RWPE2 (cell line): ENCODE data around the gene OR2T1.

Experiments
- ATAC-seq: fragments of 200-7000 bp; cut with Tn5 transposase; 3 replicates; pipeline ENCODE4 v1.9.1; 2021; ENCODE audit warnings: low read depth
- DNase-seq: peaks from one replicate; pipeline ENCODE4 v3.0.0-alpha.2; 2020; ENCODE audit warnings: low spot score
- H3K27ac ChIP-seq: fragments of 450-650 bp; 2 replicates; pipeline ENCODE4 v1.5.1; 2017; ENCODE audit warnings: mild to moderate bottlenecking; ENCODE audit not compliant: poor library complexity, severe bottlenecking
- H3K27me3 ChIP-seq: fragments of 250-450 bp; sonication (Bioruptor Pico); 2 replicates; pipeline ENCODE4 v1.5.1; 2021; ENCODE audit warnings: mild to moderate bottlenecking, moderate library complexity; ENCODE audit not compliant: insufficient read depth, poor library complexity, severe bottlenecking
- H3K36me3 ChIP-seq: fragments of 250-450 bp; sonication (Bioruptor Pico); 2 replicates; pipeline ENCODE4 v1.5.1; 2020; ENCODE audit warnings: low read depth, mild to moderate bottlenecking, moderate library complexity
- H3K4me1 ChIP-seq: fragments of 250-450 bp; sonication (Bioruptor Pico); 2 replicates; pipeline ENCODE4 v1.5.1; 2021; ENCODE audit warnings: mild to moderate bottlenecking, moderate library complexity; ENCODE audit not compliant: insufficient read depth, poor library complexity, severe bottlenecking
- H3K4me3 ChIP-seq: fragments of 250-450 bp; sonication (Bioruptor Pico); 2 replicates; pipeline ENCODE4 v1.5.1; 2021; ENCODE audit warnings: mild to moderate bottlenecking, moderate library complexity; ENCODE audit not compliant: severe bottlenecking
- H3K9me3 ChIP-seq: fragments of 250-450 bp; sonication (Bioruptor Pico); 2 replicates; pipeline ENCODE4 v1.5.1; 2021; ENCODE audit warnings: mild to moderate bottlenecking, moderate library complexity; ENCODE audit not compliant: severe bottlenecking
- CTCF ChIP-seq: fragments of 450-650 bp; IDR thresholded peaks from one replicate; pipeline ENCODE4 v1.5.1; 2017; ENCODE audit warnings: mild to moderate bottlenecking, moderate library complexity; ENCODE audit not compliant: poor library complexity, severe bottlenecking

Gene OR2T1

GRCh38 chr1:248373761-248374160 lies 29.1 kb upstream of the OR2T1 start:
- Histone ChIP-seq H3K4me3 (no peak overlapping the region), H3K27ac (no peak overlapping the region), H3K4me1 (no peaks in the 10 kb centered on the region), H3K27me3 (no peaks in the 10 kb centered on the region), H3K36me3 (no peaks in the 10 kb centered on the region), H3K9me3 (no peaks in the 10 kb centered on the region)
- no peak for DNase-seq
- TF ChIP-seq CTCF: no peak
- ATAC-seq: no peak

GRCh38 chr1:248375446-248375845 lies 27.4 kb upstream of the OR2T1 start, which contains the start of gene OR2T6:
OR2T6 (plus strand) TSS chr1:248375746; CDS start chr1:248387609, 11,863 bp downstream.
- TF ChIP-seq CTCF: no peak
- H3K27ac ChIP-seq: no peak within 1 kb of the TSS
- DNase-seq: no peak
- H3K4me1 ChIP-seq: no peaks in the 10 kb centered on the region
- no peaks in the 10 kb centered on the region for H3K36me3 ChIP-seq
- H3K9me3 ChIP-seq: no peaks in the 10 kb centered on the region
- no peak for ATAC-seq
- no peak within 1 kb of the TSS for H3K4me3 ChIP-seq
- H3K27me3 ChIP-seq: no peaks in the 10 kb centered on the region

GRCh38 chr1:248376916-248377315 lies 25.9 kb upstream of the OR2T1 start:
- Histone ChIP-seq H3K9me3 (no peaks in the 10 kb centered on the region), H3K27me3 (no peaks in the 10 kb centered on the region), H3K4me1 (no peaks in the 10 kb centered on the region), H3K36me3 (no peaks in the 10 kb centered on the region), H3K27ac (no peak overlapping the region), H3K4me3 (no peak overlapping the region)
- no peak for TF ChIP-seq CTCF
- DNase-seq (no peak), ATAC-seq (no peak)

- Histone ChIP-seq H3K27me3 (no peaks in the 10 kb centered on the region), H3K4me1 (no peaks in the 10 kb centered on the region), H3K4me3 (no peak overlapping the region), H3K9me3 (no peaks in the 10 kb centered on the region), H3K36me3 (no peaks in the 10 kb centered on the region), H3K27ac (no peak overlapping the region)
- TF ChIP-seq CTCF: no peak
- DNase-seq: no peak
- ATAC-seq: no peak
These were observed 22.0 kb upstream of the OR2T1 start for GRCh38 chr1:248380854-248381253.

GRCh38 chr1:248388426-248388825 lies 14.4 kb upstream of the OR2T1 start:
- DNase-seq: no peak
- H3K27ac ChIP-seq: no peak overlapping the region
- no peaks in the 10 kb centered on the region for H3K36me3 ChIP-seq
- H3K9me3 ChIP-seq: no peaks in the 10 kb centered on the region
- H3K4me3 ChIP-seq: no peak overlapping the region
- no peak for ATAC-seq
- TF ChIP-seq CTCF: no peak
- no peaks in the 10 kb centered on the region for H3K4me1 ChIP-seq
- no peaks in the 10 kb centered on the region for H3K27me3 ChIP-seq
